ENCODE measurements around the gene CTXN2. TPM values are rescaled to one million over a fixed set of nuclear protein-coding genes. Genes with fewer than 3 reads are reported as not detected.

The CTXN2 gene
- 0.18 to 0.25 TPM in 2 of 3 replicates, not detected in the other for total RNA-seq

GRCh38 chr15:48191574-48192225 lies at the start of gene CTXN2:
TSS of gene CTXN2 (plus strand) at chr15:48191665. CDS start at chr15:48201301, 9,636 bp downstream.
- TF ChIP-seq CTCF (IDR thresholded peaks at IDR 0.05; ENCODE audit: unreplicated experiment) = no peak
- no peaks in the 10 kb centered on the region for H3K36me3 Mint-ChIP-seq
- no peak for DNase-seq (ENCODE audit: low spot score in 2 of 2, unreplicated experiment in 2 of 2)
- peak within 1 kb of the TSS; percentile 56 for H3K4me3 Mint-ChIP-seq
- no peaks in the 10 kb centered on the region for H3K9me3 Mint-ChIP-seq
- H3K27ac Mint-ChIP-seq = no peak within 1 kb of the TSS
- peaks cover 51% of the 10 kb centered on the region for H3K27me3 Mint-ChIP-seq (ENCODE audit: low read depth)
- peaks cover 7% of the 10 kb centered on the region for H3K4me1 Mint-ChIP-seq

- no peak for DNase-seq (ENCODE audit: low spot score in 2 of 2, unreplicated experiment in 2 of 2)
- Mint-ChIP-seq H3K9me3 (no peaks in the 10 kb centered on the region), H3K4me3 (no peak overlapping the region)
Measured at GRCh38 chr15:48143856-48144255, 47.6 kb upstream of the CTXN2 start.

GRCh38 chr15:48144889-48145288 lies 46.6 kb upstream of the CTXN2 start:
- H3K36me3 Mint-ChIP-seq = peaks cover 17% of the 10 kb centered on the region
- H3K4me1 Mint-ChIP-seq = peaks cover 54% of the 10 kb centered on the region
- no peak for TF ChIP-seq CTCF (IDR thresholded peaks at IDR 0.05; ENCODE audit: unreplicated experiment)
- no peaks in the 10 kb centered on the region for H3K27me3 Mint-ChIP-seq (ENCODE audit: low read depth)
- H3K4me3 Mint-ChIP-seq = peak overlapping the region; percentile 3
- H3K27ac Mint-ChIP-seq = peak overlapping the region; percentile 87
- H3K9me3 Mint-ChIP-seq = no peaks in the 10 kb centered on the region
- DNase-seq (ENCODE audit: low spot score in 2 of 2, unreplicated experiment in 2 of 2) = no peak

More at GRCh38 chr15:48143856-48144255, 47.6 kb upstream of the CTXN2 start:
- TF ChIP-seq CTCF (IDR thresholded peaks at IDR 0.05; ENCODE audit: unreplicated experiment) = no peak
- H3K36me3 Mint-ChIP-seq = peaks cover 12% of the 10 kb centered on the region
- peak overlapping the region; percentile 87 for H3K27ac Mint-ChIP-seq
- no peaks in the 10 kb centered on the region for H3K27me3 Mint-ChIP-seq (ENCODE audit: low read depth)
- H3K4me1 Mint-ChIP-seq = peaks cover 56% of the 10 kb centered on the region

GRCh38 chr15:48145923-48146322 lies 45.5 kb upstream of the CTXN2 start:
- Mint-ChIP-seq H3K4me3 (no peak overlapping the region), H3K4me1 (peaks cover 45% of the 10 kb centered on the region), H3K27me3 (ENCODE audit: low read depth) (no peaks in the 10 kb centered on the region)

GRCh38 chr15:48147358-48147757 lies 44.1 kb upstream of the CTXN2 start:
- TF ChIP-seq CTCF (IDR thresholded peaks at IDR 0.05; ENCODE audit: unreplicated experiment) = no peak
- peaks cover 40% of the 10 kb centered on the region for H3K4me1 Mint-ChIP-seq
- no peak overlapping the region for H3K4me3 Mint-ChIP-seq
- DNase-seq (ENCODE audit: low spot score in 2 of 2, unreplicated experiment in 2 of 2) = no peak
- no peaks in the 10 kb centered on the region for H3K9me3 Mint-ChIP-seq
- H3K27ac Mint-ChIP-seq = peak overlapping the region; percentile 15
- H3K27me3 Mint-ChIP-seq (ENCODE audit: low read depth) = no peaks in the 10 kb centered on the region
- H3K36me3 Mint-ChIP-seq = peaks cover 27% of the 10 kb centered on the region

More at GRCh38 chr15:48145923-48146322, 45.5 kb upstream of the CTXN2 start:
- Mint-ChIP-seq H3K36me3 (peaks cover 20% of the 10 kb centered on the region), H3K27ac (peak overlapping the region; percentile 87), H3K9me3 (no peaks in the 10 kb centered on the region)
- TF ChIP-seq CTCF (IDR thresholded peaks at IDR 0.05; ENCODE audit: unreplicated experiment) = no peak
- no peak for DNase-seq (ENCODE audit: low spot score in 2 of 2, unreplicated experiment in 2 of 2)
